ENCODE data around the gene SPTBN1.

SPTBN1 gene

DNA sequence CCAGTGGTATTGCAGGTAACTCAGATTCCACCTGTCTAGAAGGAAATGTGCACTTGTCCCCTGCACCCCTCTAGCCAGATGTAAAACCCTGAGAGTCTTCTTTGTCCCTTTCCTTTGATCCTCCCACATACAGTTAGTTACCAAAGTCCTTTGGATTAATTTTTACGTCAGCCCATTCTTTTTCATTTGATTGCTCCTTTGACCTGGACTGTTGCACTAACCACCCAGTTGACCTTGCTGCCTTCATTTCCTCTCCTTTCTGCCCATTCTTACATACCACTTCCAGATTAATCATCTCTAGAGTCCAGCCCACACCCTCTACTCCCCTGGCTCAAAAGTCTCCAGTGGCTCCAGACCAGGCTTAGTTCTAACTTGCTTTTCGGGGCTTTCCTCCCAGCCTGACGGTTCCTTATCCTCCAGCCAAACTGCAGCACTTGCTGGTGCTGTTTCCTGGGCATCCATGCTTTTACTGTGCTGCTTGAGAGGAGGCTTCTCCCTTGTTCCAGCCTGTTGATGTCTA lies 99.3 kb downstream of the SPTBN1 start:
- no peak for TF ChIP-seq PPARA (CRISPR knock-in tag; IDR thresholded peaks at IDR 0.05; ENCODE audit: borderline replicate concordance)
- no peak for TF ChIP-seq BACH2 (CRISPR knock-in tag; IDR thresholded peaks at IDR 0.05; ENCODE audit: borderline replicate concordance)
- no peak for TF ChIP-seq TOX (CRISPR knock-in tag; IDR thresholded peaks at IDR 0.05; ENCODE audit: borderline replicate concordance)
- TF ChIP-seq, protein P1, sequence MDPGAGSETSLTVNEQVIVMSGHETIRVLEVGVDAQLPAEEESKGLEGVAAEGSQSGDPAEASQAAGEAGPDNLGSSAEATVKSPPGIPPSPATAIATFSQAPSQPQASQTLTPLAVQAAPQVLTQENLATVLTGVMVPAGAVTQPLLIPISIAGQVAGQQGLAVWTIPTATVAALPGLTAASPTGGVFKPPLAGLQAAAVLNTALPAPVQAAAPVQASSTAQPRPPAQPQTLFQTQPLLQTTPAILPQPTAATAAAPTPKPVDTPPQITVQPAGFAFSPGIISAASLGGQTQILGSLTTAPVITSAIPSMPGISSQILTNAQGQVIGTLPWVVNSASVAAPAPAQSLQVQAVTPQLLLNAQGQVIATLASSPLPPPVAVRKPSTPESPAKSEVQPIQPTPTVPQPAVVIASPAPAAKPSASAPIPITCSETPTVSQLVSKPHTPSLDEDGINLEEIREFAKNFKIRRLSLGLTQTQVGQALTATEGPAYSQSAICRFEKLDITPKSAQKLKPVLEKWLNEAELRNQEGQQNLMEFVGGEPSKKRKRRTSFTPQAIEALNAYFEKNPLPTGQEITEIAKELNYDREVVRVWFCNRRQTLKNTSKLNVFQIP (CRISPR knock-in tag; IDR thresholded peaks at IDR 0.05; ENCODE audit: borderline replicate concordance, low read depth), result no peak
- no peak for TF ChIP-seq GLIS3 (CRISPR knock-in tag; IDR thresholded peaks at IDR 0.05)
- no peak for ATAC-seq

DNA sequence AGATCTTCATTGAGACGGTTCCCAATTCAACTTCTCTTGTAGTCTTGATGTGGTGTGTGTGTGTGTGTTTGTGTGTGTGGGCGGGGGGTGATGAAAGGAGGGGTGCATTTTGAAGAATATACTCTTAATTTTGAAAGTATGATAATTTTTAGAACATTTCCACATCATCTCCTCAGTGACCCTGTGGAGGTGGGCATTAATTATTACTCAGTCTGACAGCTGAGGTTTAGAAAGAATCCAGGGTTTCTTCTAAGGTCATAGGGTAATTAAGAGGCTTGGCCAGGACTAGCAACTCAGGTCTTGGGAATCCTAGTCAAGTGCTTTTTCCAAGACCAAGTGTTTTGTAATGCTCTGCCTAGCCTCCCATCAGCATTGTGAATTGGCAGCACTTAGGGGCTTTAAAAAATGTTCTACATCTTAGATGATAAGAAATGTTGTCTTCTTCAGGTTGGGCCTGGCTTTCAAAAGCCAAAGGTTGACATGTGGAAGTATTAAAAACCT lies 100.5 kb downstream of the SPTBN1 start:
- no peak for ATAC-seq
- TF ChIP-seq TCF4 (CRISPR knock-in tag; IDR thresholded peaks at IDR 0.05; ENCODE audit: borderline replicate concordance), result no peak
- TF ChIP-seq OSR1 (CRISPR knock-in tag; IDR thresholded peaks at IDR 0.05), result no peak
- TF ChIP-seq, protein P1 (CRISPR knock-in tag; IDR thresholded peaks at IDR 0.05; ENCODE audit: borderline replicate concordance, low read depth), result no peak
- peak; percentile 65 for TF ChIP-seq ISL1 (CRISPR knock-in tag; IDR thresholded peaks at IDR 0.05)
- no peak for TF ChIP-seq RARB (CRISPR knock-in tag; IDR thresholded peaks at IDR 0.05)
- TF ChIP-seq, protein P2, sequence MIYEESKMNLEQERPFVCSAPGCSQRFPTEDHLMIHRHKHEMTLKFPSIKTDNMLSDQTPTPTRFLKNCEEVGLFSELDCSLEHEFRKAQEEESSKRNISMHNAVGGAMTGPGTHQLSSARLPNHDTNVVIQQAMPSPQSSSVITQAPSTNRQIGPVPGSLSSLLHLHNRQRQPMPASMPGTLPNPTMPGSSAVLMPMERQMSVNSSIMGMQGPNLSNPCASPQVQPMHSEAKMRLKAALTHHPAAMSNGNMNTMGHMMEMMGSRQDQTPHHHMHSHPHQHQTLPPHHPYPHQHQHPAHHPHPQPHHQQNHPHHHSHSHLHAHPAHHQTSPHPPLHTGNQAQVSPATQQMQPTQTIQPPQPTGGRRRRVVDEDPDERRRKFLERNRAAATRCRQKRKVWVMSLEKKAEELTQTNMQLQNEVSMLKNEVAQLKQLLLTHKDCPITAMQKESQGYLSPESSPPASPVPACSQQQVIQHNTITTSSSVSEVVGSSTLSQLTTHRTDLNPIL (CRISPR knock-in tag; IDR thresholded peaks at IDR 0.05; ENCODE audit: low read depth), result no peak

DNA sequence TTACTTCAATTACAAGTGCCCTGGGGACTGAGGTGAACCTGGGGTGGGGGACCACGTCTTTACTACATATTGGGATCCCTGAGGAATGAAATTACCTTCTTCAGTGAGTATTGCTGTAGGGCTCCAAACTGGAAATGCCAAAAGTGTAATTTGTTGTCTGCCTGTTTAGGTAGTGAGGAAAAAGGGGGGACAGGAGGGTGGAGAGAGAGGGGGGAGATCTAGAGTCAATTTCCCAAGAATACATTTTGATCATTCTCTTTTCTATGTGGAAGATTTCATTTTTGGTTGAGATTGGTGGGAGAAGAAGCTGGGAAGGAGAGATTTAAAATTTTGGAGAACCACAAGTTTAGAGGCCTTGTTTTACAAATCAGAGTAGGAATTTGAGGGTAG lies 101.1 kb downstream of the SPTBN1 start:
- TF ChIP-seq ISL1 (CRISPR knock-in tag; IDR thresholded peaks at IDR 0.05) (no peak), PPARA (CRISPR knock-in tag; IDR thresholded peaks at IDR 0.05; ENCODE audit: borderline replicate concordance) (no peak), ZNF70 (CRISPR knock-in tag; IDR thresholded peaks at IDR 0.05) (no peak), ZFP30 (CRISPR knock-in tag; IDR thresholded peaks at IDR 0.05) (no peak), ARNTL (CRISPR knock-in tag; IDR thresholded peaks at IDR 0.05; ENCODE audit: borderline replicate concordance, low read depth) (no peak)
- TF ChIP-seq, protein P1 (CRISPR knock-in tag; IDR thresholded peaks at IDR 0.05; ENCODE audit: borderline replicate concordance, low read depth), result no peak
- no peak for ATAC-seq

DNA sequence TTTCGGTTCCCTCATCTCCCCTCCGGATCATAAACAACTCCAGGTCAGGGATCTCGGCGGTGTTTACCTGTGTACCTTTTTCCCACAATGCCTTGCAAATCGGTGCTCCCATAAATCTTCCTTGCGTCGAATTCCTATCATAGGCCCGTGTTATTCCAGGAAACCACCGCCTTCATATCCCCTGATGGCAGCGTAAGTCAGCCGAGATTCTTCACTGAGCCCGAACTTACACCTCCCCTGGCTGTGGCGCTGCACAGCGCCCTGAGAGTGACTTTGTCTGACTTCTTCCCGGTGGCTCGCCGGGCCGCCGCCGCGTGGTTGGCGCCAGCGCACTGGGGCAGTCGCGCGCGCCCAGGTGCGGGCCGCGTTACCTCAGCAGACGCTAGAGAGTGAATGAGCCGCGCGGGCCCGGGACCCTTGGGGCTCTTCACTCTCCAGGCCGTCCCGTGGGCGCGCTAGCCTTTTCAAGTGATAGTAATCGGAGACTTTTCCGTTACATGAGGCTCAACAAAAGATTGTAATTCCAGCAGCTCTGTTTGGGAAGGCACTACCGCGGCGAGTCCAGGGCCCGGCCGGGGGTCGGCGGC lies 101.6 kb downstream of the SPTBN1 start:
- peak; percentile 24 for ATAC-seq

More for the DNA sequence above, 101.6 kb downstream of the SPTBN1 start:
- TF ChIP-seq ZNF565 (CRISPR knock-in tag; conservative IDR thresholded peaks at IDR 0.05; ENCODE audit: low read depth), result no peak
- TF ChIP-seq, protein P3, sequence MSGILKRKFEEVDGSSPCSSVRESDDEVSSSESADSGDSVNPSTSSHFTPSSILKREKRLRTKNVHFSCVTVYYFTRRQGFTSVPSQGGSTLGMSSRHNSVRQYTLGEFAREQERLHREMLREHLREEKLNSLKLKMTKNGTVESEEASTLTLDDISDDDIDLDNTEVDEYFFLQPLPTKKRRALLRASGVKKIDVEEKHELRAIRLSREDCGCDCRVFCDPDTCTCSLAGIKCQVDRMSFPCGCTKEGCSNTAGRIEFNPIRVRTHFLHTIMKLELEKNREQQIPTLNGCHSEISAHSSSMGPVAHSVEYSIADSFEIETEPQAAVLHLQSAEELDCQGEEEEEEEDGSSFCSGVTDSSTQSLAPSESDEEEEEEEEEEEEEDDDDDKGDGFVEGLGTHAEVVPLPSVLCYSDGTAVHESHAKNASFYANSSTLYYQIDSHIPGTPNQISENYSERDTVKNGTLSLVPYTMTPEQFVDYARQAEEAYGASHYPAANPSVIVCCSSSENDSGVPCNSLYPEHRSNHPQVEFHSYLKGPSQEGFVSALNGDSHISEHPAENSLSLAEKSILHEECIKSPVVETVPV (CRISPR knock-in tag; IDR thresholded peaks at IDR 0.05), result no peak
- no peak for TF ChIP-seq ZNF8 (CRISPR knock-in tag; IDR thresholded peaks at IDR 0.05)
- TF ChIP-seq ARNTL (CRISPR knock-in tag; IDR thresholded peaks at IDR 0.05; ENCODE audit: borderline replicate concordance, low read depth), result no peak
- no peak for TF ChIP-seq BACH2 (CRISPR knock-in tag; IDR thresholded peaks at IDR 0.05; ENCODE audit: borderline replicate concordance)
- TF ChIP-seq GLIS3 (CRISPR knock-in tag; IDR thresholded peaks at IDR 0.05), result no peak
- no peak for TF ChIP-seq ISL1 (CRISPR knock-in tag; IDR thresholded peaks at IDR 0.05)
- TF ChIP-seq, protein P4, sequence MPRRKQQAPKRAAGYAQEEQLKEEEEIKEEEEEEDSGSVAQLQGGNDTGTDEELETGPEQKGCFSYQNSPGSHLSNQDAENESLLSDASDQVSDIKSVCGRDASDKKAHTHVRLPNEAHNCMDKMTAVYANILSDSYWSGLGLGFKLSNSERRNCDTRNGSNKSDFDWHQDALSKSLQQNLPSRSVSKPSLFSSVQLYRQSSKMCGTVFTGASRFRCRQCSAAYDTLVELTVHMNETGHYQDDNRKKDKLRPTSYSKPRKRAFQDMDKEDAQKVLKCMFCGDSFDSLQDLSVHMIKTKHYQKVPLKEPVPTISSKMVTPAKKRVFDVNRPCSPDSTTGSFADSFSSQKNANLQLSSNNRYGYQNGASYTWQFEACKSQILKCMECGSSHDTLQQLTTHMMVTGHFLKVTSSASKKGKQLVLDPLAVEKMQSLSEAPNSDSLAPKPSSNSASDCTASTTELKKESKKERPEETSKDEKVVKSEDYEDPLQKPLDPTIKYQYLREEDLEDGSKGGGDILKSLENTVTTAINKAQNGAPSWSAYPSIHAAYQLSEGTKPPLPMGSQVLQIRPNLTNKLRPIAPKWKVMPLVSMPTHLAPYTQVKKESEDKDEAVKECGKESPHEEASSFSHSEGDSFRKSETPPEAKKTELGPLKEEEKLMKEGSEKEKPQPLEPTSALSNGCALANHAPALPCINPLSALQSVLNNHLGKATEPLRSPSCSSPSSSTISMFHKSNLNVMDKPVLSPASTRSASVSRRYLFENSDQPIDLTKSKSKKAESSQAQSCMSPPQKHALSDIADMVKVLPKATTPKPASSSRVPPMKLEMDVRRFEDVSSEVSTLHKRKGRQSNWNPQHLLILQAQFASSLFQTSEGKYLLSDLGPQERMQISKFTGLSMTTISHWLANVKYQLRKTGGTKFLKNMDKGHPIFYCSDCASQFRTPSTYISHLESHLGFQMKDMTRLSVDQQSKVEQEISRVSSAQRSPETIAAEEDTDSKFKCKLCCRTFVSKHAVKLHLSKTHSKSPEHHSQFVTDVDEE (CRISPR knock-in tag; IDR thresholded peaks at IDR 0.05), result no peak
- TF ChIP-seq ZFP3 (CRISPR knock-in tag; IDR thresholded peaks at IDR 0.05), result 0 out of 2 replicates have a peak, but pooled peaks have one; percentile 28
- 0 out of 2 replicates have a peak, but pooled peaks have one; percentile 60 for TF ChIP-seq CSDC2 (CRISPR knock-in tag; IDR thresholded peaks at IDR 0.05)
- TF ChIP-seq OSR1 (CRISPR knock-in tag; IDR thresholded peaks at IDR 0.05), result no peak
- no peak for TF ChIP-seq ZNF70 (CRISPR knock-in tag; IDR thresholded peaks at IDR 0.05)
- TF ChIP-seq RARB (CRISPR knock-in tag; IDR thresholded peaks at IDR 0.05), result no peak
- TF ChIP-seq ESRRG (CRISPR knock-in tag; IDR thresholded peaks at IDR 0.05), result no peak
- no peak for TF ChIP-seq PPARA (CRISPR knock-in tag; IDR thresholded peaks at IDR 0.05; ENCODE audit: borderline replicate concordance)
- TF ChIP-seq, protein P1 (CRISPR knock-in tag; IDR thresholded peaks at IDR 0.05; ENCODE audit: borderline replicate concordance, low read depth), result no peak
